Gastroesophageal sphincter (tissue), 3 donors: ENCODE results near the gene PIAS1.

Experiments used
- EP300 ChIP-seq: sonication (generic); formaldehyde crosslinking; IDR thresholded peaks from one replicate; pipeline ENCODE4 v1.6.1; 2017; ENCODE audit warnings: antibody characterized with exemption, mild to moderate bottlenecking
- POLR2A ChIP-seq, 2 donors: fragments of 450-650 bp; IDR thresholded peaks; one replicate each; pipeline ENCODE4 v1.6.1; 2017; ENCODE audit warnings: antibody characterized with exemption in 2 of 2, mild to moderate bottlenecking in 2 of 2, moderate library complexity in 1 of 2
- POLR2AphosphoS5 ChIP-seq: sonication (generic); formaldehyde crosslinking; IDR thresholded peaks from one replicate; pipeline ENCODE4 v1.6.1; 2017; ENCODE audit warnings: antibody characterized with exemption
- TF ChIP-seq, protein P1 (sequence below), 4 experiments: fragments of 200-600 bp in 2 of 4; fragments of 450-650 bp in 2 of 4; sonication (generic) in 1 of 4; IDR thresholded peaks; one replicate each; pipeline ENCODE4 v1.5.1; 2017 to 2019; ENCODE audit warnings: antibody characterized with exemption in 4 of 4, mild to moderate bottlenecking in 2 of 4, moderate library complexity in 2 of 4

DNA sequence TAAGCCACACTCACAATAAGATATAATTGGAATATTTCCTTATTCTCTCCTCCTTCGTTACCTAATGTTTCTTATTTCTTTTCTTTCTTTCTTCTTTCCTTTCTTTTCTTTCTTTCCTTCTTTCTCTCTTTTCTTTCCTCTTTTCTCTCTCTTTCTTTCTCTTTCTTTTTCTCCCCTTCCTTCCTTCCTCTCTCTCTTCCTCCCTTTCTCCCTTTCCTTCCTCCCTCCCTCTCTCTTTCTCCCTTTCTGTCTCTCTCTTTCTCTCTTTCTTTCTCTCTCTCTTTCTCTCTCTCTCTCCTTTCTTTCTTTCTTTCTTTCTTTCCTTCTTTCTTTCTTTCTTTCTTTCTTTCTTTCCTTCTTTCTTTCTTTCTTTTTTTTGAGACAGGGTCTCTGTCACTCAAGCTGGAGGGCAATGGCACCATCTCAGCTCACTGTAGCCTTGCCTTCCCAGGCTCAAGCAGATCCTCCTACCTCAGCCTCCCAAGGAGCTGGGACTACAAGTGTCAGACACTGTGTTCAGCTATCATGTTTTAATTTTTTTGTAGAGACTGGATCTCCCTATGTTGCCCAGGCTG, 19.3 kb upstream of the PIAS1 start:
- TF ChIP-seq POLR2AphosphoS5 = no peak
- TF ChIP-seq, protein P1, sequence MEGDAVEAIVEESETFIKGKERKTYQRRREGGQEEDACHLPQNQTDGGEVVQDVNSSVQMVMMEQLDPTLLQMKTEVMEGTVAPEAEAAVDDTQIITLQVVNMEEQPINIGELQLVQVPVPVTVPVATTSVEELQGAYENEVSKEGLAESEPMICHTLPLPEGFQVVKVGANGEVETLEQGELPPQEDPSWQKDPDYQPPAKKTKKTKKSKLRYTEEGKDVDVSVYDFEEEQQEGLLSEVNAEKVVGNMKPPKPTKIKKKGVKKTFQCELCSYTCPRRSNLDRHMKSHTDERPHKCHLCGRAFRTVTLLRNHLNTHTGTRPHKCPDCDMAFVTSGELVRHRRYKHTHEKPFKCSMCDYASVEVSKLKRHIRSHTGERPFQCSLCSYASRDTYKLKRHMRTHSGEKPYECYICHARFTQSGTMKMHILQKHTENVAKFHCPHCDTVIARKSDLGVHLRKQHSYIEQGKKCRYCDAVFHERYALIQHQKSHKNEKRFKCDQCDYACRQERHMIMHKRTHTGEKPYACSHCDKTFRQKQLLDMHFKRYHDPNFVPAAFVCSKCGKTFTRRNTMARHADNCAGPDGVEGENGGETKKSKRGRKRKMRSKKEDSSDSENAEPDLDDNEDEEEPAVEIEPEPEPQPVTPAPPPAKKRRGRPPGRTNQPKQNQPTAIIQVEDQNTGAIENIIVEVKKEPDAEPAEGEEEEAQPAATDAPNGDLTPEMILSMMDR (IDR thresholded peaks at IDR 0.05) = no peak
- no peak for TF ChIP-seq EP300
- TF ChIP-seq POLR2A (IDR thresholded peaks at IDR 0.05) = no peak
